Activated T-cell treated with anti-CD3 and anti-CD28 coated beads for 48 hours (primary cell): ENCODE measurements around the gene CACNA1I.
A peak's percentile ranks its signal among the peaks of the same experiment; 100 is the strongest.

Experiments
- DNase-seq: peaks from one replicate; pipeline ENCODE4 v3.0.0-alpha.2; 2020; ENCODE audit warnings: low read depth

CACNA1I gene

GRCh38 chr22:39598017-39598965, 27.7 kb downstream of the CACNA1I start:
- DNase-seq = peak; percentile 79

- no peak for DNase-seq
Measured at GRCh38 chr22:39600491-39601179, 30.1 kb downstream of the CACNA1I start.

GRCh38 chr22:39601180-39601535, 30.6 kb downstream of the CACNA1I start:
- DNase-seq = no peak

GRCh38 chr22:39603345-39603744, 32.8 kb downstream of the CACNA1I start:
- no peak for DNase-seq

GRCh38 chr22:39610246-39610645, 39.7 kb downstream of the CACNA1I start:
- no peak for DNase-seq

GRCh38 chr22:39610766-39611165, 40.2 kb downstream of the CACNA1I start:
- DNase-seq = no peak

GRCh38 chr22:39611360-39611759, 40.8 kb downstream of the CACNA1I start:
- no peak for DNase-seq

- DNase-seq = no peak
Measured at GRCh38 chr22:39612811-39613548, 42.4 kb downstream of the CACNA1I start.

GRCh38 chr22:39613549-39613921, 43.0 kb downstream of the CACNA1I start:
- no peak for DNase-seq

- DNase-seq = no peak
Measured at GRCh38 chr22:39614442-39614841, 43.9 kb downstream of the CACNA1I start.

- no peak for DNase-seq
Measured at GRCh38 chr22:39616051-39616450, 45.5 kb downstream of the CACNA1I start.

- DNase-seq = no peak
Measured at GRCh38 chr22:39616781-39617180, 46.2 kb downstream of the CACNA1I start.

- no peak for DNase-seq
Measured at GRCh38 chr22:39617342-39617741, 46.8 kb downstream of the CACNA1I start.

GRCh38 chr22:39617970-39618757, 47.6 kb downstream of the CACNA1I start:
- DNase-seq = no peak

GRCh38 chr22:39618996-39619530, 48.5 kb downstream of the CACNA1I start:
- no peak for DNase-seq

GRCh38 chr22:39620924-39621690, 50.6 kb downstream of the CACNA1I start:
- DNase-seq = no peak

- DNase-seq = no peak
Measured at GRCh38 chr22:39621826-39622225, 51.3 kb downstream of the CACNA1I start.

- peak; percentile 54 for DNase-seq
Measured at GRCh38 chr22:39622881-39623367, 52.4 kb downstream of the CACNA1I start.

- no peak for DNase-seq
Measured at GRCh38 chr22:39623603-39624500, 53.3 kb downstream of the CACNA1I start.

- DNase-seq = no peak
Measured at GRCh38 chr22:39624501-39624821, 53.9 kb downstream of the CACNA1I start.
